H9 (cell line): ENCODE measurements around the gene NPC1L1. TPM values are rescaled to one million over a fixed set of nuclear protein-coding genes. Genes with fewer than 3 reads are reported as not detected.

Experiments used
- DNase-seq: peaks from one replicate; pipeline ENCODE4 v3.0.0-alpha.2; 2017
- H2AFZ ChIP-seq: one replicate; pipeline ENCODE4 v1.6.1; 2013; ENCODE audit warnings: mild to moderate bottlenecking, low read length, control low read depth, moderate library complexity
- H2AK5ac ChIP-seq: 2 replicates; pipeline ENCODE4 v1.6.1; 2013; ENCODE audit warnings: low read length, control low read depth, mixed read lengths; ENCODE audit not compliant: insufficient read length
- H2BK120ac ChIP-seq: one replicate; pipeline ENCODE4 v1.6.1; 2013; ENCODE audit warnings: low read depth, mild to moderate bottlenecking, low read length, control low read depth, inconsistent platforms; ENCODE audit not compliant: poor library complexity, severe bottlenecking
- H2BK12ac ChIP-seq: 2 replicates; pipeline ENCODE4 v1.6.1; 2013; ENCODE audit warnings: low read length, control low read depth, mixed read lengths, low read depth; ENCODE audit not compliant: insufficient read length
- H2BK15ac ChIP-seq: 2 replicates; pipeline ENCODE4 v1.6.1; 2013; ENCODE audit warnings: low read depth, low read length, control low read depth
- H2BK20ac ChIP-seq: one replicate; pipeline ENCODE4 v1.6.1; 2013; ENCODE audit warnings: low read depth, mild to moderate bottlenecking, low read length, control low read depth, inconsistent platforms; ENCODE audit not compliant: poor library complexity, severe bottlenecking
- H2BK5ac ChIP-seq: 2 replicates; pipeline ENCODE4 v1.6.1; 2013; ENCODE audit warnings: low read length, control low read depth, mixed read lengths; ENCODE audit not compliant: insufficient read length
- H3K14ac ChIP-seq: 2 replicates; pipeline ENCODE4 v1.6.1; 2013; ENCODE audit warnings: low read length, control low read depth; ENCODE audit not compliant: insufficient read depth
- H3K18ac ChIP-seq: 2 replicates; pipeline ENCODE4 v1.6.1; 2013; ENCODE audit warnings: low read depth, mild to moderate bottlenecking, mixed read lengths, low read length, control low read depth; ENCODE audit not compliant: insufficient read length
- H3K23ac ChIP-seq: 2 replicates; pipeline ENCODE4 v1.6.1; 2013; ENCODE audit warnings: low read length, control low read depth, mixed read lengths, low read depth; ENCODE audit not compliant: insufficient read length
- H3K23me2 ChIP-seq: 2 replicates; pipeline ENCODE4 v1.6.1; 2013; ENCODE audit warnings: low read depth, mild to moderate bottlenecking, mixed read lengths, low read length, control low read depth; ENCODE audit not compliant: insufficient read length, poor library complexity, severe bottlenecking
- H3K27ac ChIP-seq: 2 replicates; pipeline ENCODE4 v1.5.1; 2013; ENCODE audit warnings: low read length, control low read depth, mixed read lengths, low read depth; ENCODE audit not compliant: insufficient read length
- H3K27me3 ChIP-seq: 2 replicates; pipeline ENCODE4 v1.6.1; 2013; ENCODE audit warnings: low read length, control low read depth, inconsistent platforms; ENCODE audit not compliant: insufficient read depth
- H3K4ac ChIP-seq: 2 replicates; pipeline ENCODE4 v1.6.1; 2013; ENCODE audit warnings: low read depth, mild to moderate bottlenecking, control low read depth, inconsistent platforms, low read length, moderate library complexity
- H3K4me1 ChIP-seq: 2 replicates; pipeline ENCODE4 v1.6.1; 2013; ENCODE audit warnings: low read length, control low read depth, inconsistent platforms; ENCODE audit not compliant: insufficient read depth
- H3K4me2 ChIP-seq: 2 replicates; pipeline ENCODE4 v1.6.1; 2013; ENCODE audit warnings: low read length, control low read depth, mixed read lengths; ENCODE audit not compliant: insufficient read length, insufficient read depth
- H3K56ac ChIP-seq: 2 replicates; pipeline ENCODE4 v1.6.1; 2013; ENCODE audit warnings: low read depth, mild to moderate bottlenecking, mixed read lengths, low read length, control low read depth; ENCODE audit not compliant: insufficient read length
- H3K79me1 ChIP-seq: 2 replicates; pipeline ENCODE4 v1.6.1; 2013; ENCODE audit warnings: low read depth, mild to moderate bottlenecking, moderate library complexity, low read length, control low read depth, inconsistent platforms; ENCODE audit not compliant: insufficient read depth, poor library complexity, severe bottlenecking
- H3K79me2 ChIP-seq: 2 replicates; pipeline ENCODE4 v1.6.1; 2013; ENCODE audit warnings: low read length, control low read depth, inconsistent platforms; ENCODE audit not compliant: insufficient read depth
- H3K9ac ChIP-seq: 2 replicates; pipeline ENCODE4 v1.6.1; 2013; ENCODE audit warnings: low read length, control low read depth, mixed read lengths; ENCODE audit not compliant: insufficient read length; ENCODE audit errors: extremely low read depth
- H3K9me3 ChIP-seq: one replicate; pipeline ENCODE4 v1.6.1; 2013; ENCODE audit warnings: low read depth, low read length, inconsistent platforms; ENCODE audit not compliant: control insufficient read depth
- H3T11ph ChIP-seq: one replicate; pipeline ENCODE4 v1.6.1; 2013; ENCODE audit warnings: mild to moderate bottlenecking, low read length, control low read depth, inconsistent platforms
- H4K20me1 ChIP-seq: one replicate; pipeline ENCODE4 v1.6.1; 2013; ENCODE audit not compliant: control insufficient read depth, insufficient read length, insufficient read depth
- H4K5ac ChIP-seq: 2 replicates; pipeline ENCODE4 v1.6.1; 2013; ENCODE audit warnings: low read depth, mild to moderate bottlenecking, mixed read lengths, low read length, control low read depth; ENCODE audit not compliant: insufficient read length
- H4K8ac ChIP-seq: replicated peaks from 2 replicates; pipeline ENCODE4 v1.6.1; 2013; ENCODE audit warnings: low read length, control low read depth, mixed read lengths, low read depth; ENCODE audit not compliant: insufficient read length
- H4K91ac ChIP-seq: 2 replicates; pipeline ENCODE4 v1.6.1; 2013; ENCODE audit warnings: low read depth, mild to moderate bottlenecking, moderate library complexity, mixed read lengths, low read length, control low read depth; ENCODE audit not compliant: insufficient read length
- H3K27ac Mint-ChIP-seq, 3 experiments: 2 replicates in 2 of 3; 3 replicates in 1 of 3; pipeline ENCODE4 v1.8.0; 2020 to 2021; ENCODE audit warnings: mixed read lengths in 3 of 3, mild to moderate bottlenecking in 1 of 3, moderate library complexity in 1 of 3
- H3K27me3 Mint-ChIP-seq: 2 replicates; pipeline ENCODE4 v1.8.0; 2021; ENCODE audit warnings: low read depth, mild to moderate bottlenecking, moderate library complexity, mixed read lengths
- H3K36me3 Mint-ChIP-seq, 3 experiments: 2 replicates in 2 of 3; 3 replicates in 1 of 3; pipeline ENCODE4 v1.8.0; 2020 to 2021; ENCODE audit warnings: low read depth in 3 of 3, mixed read lengths in 3 of 3; ENCODE audit not compliant: insufficient read depth in 1 of 3
- H3K4me1 Mint-ChIP-seq, 2 experiments: 2 replicates each; pipeline ENCODE4 v1.8.0; 2020; ENCODE audit warnings: mixed read lengths in 2 of 2
- H3K4me3 Mint-ChIP-seq, 2 experiments: 2 replicates in 1 of 2; 3 replicates in 1 of 2; pipeline ENCODE4 v1.8.0; 2020 to 2021; ENCODE audit warnings: mild to moderate bottlenecking in 2 of 2, mixed read lengths in 2 of 2, moderate library complexity in 1 of 2
- H3K9me3 Mint-ChIP-seq, 2 experiments: 2 replicates in 1 of 2; 3 replicates in 1 of 2; pipeline ENCODE4 v1.8.0; 2020; ENCODE audit warnings: mild to moderate bottlenecking in 2 of 2, mixed read lengths in 2 of 2, moderate library complexity in 1 of 2
- WGBS: extraction: QIAGEN DNeasy Blood & Tissue Kit; methylation state at CpG from one replicate; pipeline ENCODE4 v1.1.7; 2013; ENCODE audit warnings: missing lambda C conversion rate, low lambda C conversion rate, mixed read lengths; ENCODE audit not compliant: insufficient read length; ENCODE audit errors: extremely low coverage; 5-methylcytosine and 5-hydroxymethylcytosine counted together
- total RNA-seq: library from RNA; stranded (reverse); gene quantifications from 2 replicates; pipeline ENCODE4 v1.2.1, GENCODE V29; 2021
- TF ChIP-seq, protein P1 (sequence below): fragments of 200-600 bp; sonication (generic); conservative IDR thresholded peaks from 3 replicates; pipeline ENCODE4 v1.8.0; 2021; ENCODE audit warnings: antibody characterized with exemption, mild to moderate bottlenecking

Gene NPC1L1
- total RNA-seq, 1 experiment from 2014 or later: 0.11 TPM

DNA sequence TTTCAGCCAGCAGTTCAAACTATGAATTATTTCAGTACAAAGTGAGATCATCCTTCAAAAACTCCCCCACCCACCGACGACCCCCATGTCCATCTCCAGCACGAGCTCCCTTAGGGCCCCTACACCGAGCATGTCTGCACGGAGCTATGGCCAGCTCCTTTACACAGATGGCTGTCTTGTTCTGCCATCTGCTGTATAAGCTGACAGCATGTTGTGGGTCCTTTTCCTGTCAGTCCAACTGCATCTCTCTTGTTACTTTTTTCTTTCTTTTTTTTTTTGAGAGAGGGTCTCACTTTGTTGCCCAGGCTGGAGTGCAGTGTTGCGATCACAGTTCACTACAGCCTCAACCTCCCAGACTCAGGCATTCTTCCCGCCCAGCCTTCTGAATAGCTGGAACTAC lies 21.6 kb downstream of the NPC1L1 start:
- Mint-ChIP-seq H3K27me3 (peaks cover 7% of the 10 kb centered on the region), H3K36me3 (no peaks in the 10 kb centered on the region), H3K4me3 (no peak overlapping the region), H3K27ac (no peak overlapping the region; a peak in 1 of 7 replicates), H3K9me3 (peaks cover 4 to 5% of the 10 kb centered on the region in 2 experiments; a peak in 3 of 5 replicates), H3K4me1 (no peaks in the 10 kb centered on the region)
- Histone ChIP-seq H2AK5ac (no peak overlapping the region), H3K27me3 (no peaks in the 10 kb centered on the region), H3K9ac (no peak overlapping the region), H3K23ac (no peak overlapping the region), H2BK15ac (no peak overlapping the region), H3K14ac (no peak overlapping the region), H4K91ac (no peak overlapping the region), H2AFZ (no peak overlapping the region), H3K56ac (no peak overlapping the region), H2BK20ac (no peak overlapping the region), H4K8ac (no peak overlapping the region), H3K23me2 (no peaks in the 10 kb centered on the region), H3K27ac (no peak overlapping the region), H3K18ac (no peak overlapping the region), H2BK5ac (no peak overlapping the region), H3T11ph (no peak overlapping the region), H3K79me1 (no peaks in the 10 kb centered on the region), H3K4me1 (no peaks in the 10 kb centered on the region), H4K5ac (no peak overlapping the region), H3K9me3 (no peaks in the 10 kb centered on the region), H2BK12ac (no peak overlapping the region), H4K20me1 (no peaks in the 10 kb centered on the region), H2BK120ac (no peak overlapping the region), H3K4me2 (no peak overlapping the region), H3K79me2 (no peaks in the 10 kb centered on the region), H3K4ac (no peak overlapping the region)
- TF ChIP-seq, protein P1, sequence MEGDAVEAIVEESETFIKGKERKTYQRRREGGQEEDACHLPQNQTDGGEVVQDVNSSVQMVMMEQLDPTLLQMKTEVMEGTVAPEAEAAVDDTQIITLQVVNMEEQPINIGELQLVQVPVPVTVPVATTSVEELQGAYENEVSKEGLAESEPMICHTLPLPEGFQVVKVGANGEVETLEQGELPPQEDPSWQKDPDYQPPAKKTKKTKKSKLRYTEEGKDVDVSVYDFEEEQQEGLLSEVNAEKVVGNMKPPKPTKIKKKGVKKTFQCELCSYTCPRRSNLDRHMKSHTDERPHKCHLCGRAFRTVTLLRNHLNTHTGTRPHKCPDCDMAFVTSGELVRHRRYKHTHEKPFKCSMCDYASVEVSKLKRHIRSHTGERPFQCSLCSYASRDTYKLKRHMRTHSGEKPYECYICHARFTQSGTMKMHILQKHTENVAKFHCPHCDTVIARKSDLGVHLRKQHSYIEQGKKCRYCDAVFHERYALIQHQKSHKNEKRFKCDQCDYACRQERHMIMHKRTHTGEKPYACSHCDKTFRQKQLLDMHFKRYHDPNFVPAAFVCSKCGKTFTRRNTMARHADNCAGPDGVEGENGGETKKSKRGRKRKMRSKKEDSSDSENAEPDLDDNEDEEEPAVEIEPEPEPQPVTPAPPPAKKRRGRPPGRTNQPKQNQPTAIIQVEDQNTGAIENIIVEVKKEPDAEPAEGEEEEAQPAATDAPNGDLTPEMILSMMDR: no peak
- no CpG with 5 or more reads among the region's 7 CpGs for WGBS
- no peak for DNase-seq
